SK-N-SH (cell line): Measurements from ENCODE around the gene CDH15.

Experiments used
- CTCF ChIP-seq: fragments of 200-600 bp; sonication (generic); IDR thresholded peaks from 2 replicates; pipeline ENCODE4 v1.6.1; 2017; ENCODE audit warnings: antibody characterized with exemption, mild to moderate bottlenecking, moderate library complexity
- EP300 ChIP-seq, 2 experiments: IDR thresholded peaks; 2 replicates each; pipeline versions ENCODE4 v1.4.0 to v1.6.1; 2012; ENCODE audit warnings: borderline replicate concordance in 1 of 2, low read depth in 1 of 2, low read length in 1 of 2
- EZH2phosphoT487 ChIP-seq: fragments of 200-600 bp; sonication (generic); IDR thresholded peaks from 2 replicates; pipeline ENCODE4 v1.6.1; 2017; ENCODE audit warnings: low read depth, mixed run types, mild to moderate bottlenecking, antibody characterized with exemption, moderate library complexity, borderline replicate concordance
- MAX ChIP-seq: IDR thresholded peaks from 2 replicates; pipeline ENCODE4 v1.4.0; 2012; ENCODE audit warnings: low read depth
- MEF2A ChIP-seq: IDR thresholded peaks from 2 replicates; pipeline ENCODE4 v1.4.0; 2012; ENCODE audit warnings: low read depth, borderline replicate concordance
- MXI1 ChIP-seq: IDR thresholded peaks from 2 replicates; pipeline ENCODE4 v1.6.1; 2012; ENCODE audit warnings: mild to moderate bottlenecking, low read depth, low read length, improper control_type of control experiment
- POLR2AphosphoS5 ChIP-seq: IDR thresholded peaks from 2 replicates; pipeline ENCODE4 v1.6.1; 2012; ENCODE audit warnings: low read depth, low read length
- RXRA ChIP-seq: IDR thresholded peaks from 2 replicates; pipeline ENCODE4 v1.4.0; 2012; ENCODE audit warnings: low read depth, mild to moderate bottlenecking, borderline replicate concordance
- USF1 ChIP-seq: IDR thresholded peaks from 2 replicates; pipeline ENCODE4 v1.4.0; 2012; ENCODE audit warnings: low read depth, borderline replicate concordance

DNA sequence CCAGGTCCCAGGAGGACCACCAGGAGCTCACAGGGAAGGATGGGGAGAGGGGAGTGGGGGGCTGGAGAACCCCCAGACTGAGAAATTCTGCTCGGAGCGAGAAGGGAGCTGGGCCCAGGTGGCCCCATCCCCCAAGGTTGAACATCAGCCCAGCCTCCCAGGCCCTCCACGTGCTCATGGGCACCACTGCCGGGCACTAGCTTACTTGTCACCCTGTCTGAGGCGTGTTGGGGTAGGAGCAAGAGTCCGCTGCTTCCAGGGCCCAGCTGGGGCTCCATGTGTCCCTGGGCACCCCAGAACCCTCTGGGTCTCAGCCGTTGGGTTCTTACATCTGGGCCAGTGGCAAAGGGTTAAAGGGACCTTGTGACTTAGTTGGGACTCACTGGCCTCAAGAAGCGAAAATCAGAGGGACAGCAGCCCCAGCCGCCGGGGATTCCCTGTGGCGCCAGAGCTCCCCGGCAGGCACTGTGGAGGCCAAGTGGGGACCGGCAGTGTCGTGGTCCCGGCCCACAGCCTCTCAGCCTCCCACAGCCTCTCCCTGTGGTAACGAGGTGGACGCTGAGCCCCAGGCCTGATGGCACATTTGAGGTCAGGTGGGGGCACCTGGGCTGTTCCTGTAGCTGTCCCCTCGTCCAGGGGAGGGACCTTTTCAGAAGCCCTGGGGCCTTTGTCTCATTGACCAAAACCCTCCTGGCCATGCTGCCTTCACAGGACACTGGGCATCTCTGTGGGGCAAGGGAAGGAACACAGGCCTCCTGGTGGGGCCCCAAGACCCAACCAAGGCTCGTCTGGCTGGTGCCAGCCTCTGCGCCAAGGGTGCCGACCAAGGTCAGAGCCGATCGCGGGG is 33.7 kb upstream of the CDH15 start:
- TF ChIP-seq CTCF (no peak), MXI1 (no peak), POLR2AphosphoS5 (no peak), MAX (no peak), EZH2phosphoT487 (no peak), EP300 (IDR thresholded peaks at IDR 0.05; ENCODE audit: borderline replicate concordance in 1 of 2, low read depth in 1 of 2, low read length in 1 of 2) (no peak), MEF2A (no peak), RXRA (no peak), USF1 (no peak)
